ENCODE results near the gene AKR1D1. TPM values are rescaled to one million over a fixed set of nuclear protein-coding genes. Genes with fewer than 3 reads are reported as not detected.
"Not testable (repeated sequence)": the region's sequence is repeated elsewhere in the genome, so short reads cannot be mapped to it uniquely, and the experiment has no call there.

AKR1D1 gene
- total and polyA plus RNA-seq, 2 donors from 2014 or later, result not detected

GRCh38 chr7:138142583-138143201, 66.4 kb downstream of the AKR1D1 start:
- Histone ChIP-seq H3K27me3 (ENCODE audit: control insufficient read depth, insufficient read depth, low read length) (no peaks in the 10 kb centered on the region), H3K36me3 (ENCODE audit: control insufficient read depth in 2 of 3, insufficient read depth in 3 of 3, low read length in 3 of 3) (no peaks in the 10 kb centered on the region), H3K27ac (ENCODE audit: low read depth in 2 of 2, low read length in 2 of 2) (no peak overlapping the region), H3K9me3 (ENCODE audit: control insufficient read depth in 2 of 3, insufficient read depth in 1 of 3, low read length in 3 of 3) (no peaks in the 10 kb centered on the region), H3K4me3 (ENCODE audit: low read length in 3 of 3) (no peak overlapping the region), H3K4me1 (ENCODE audit: control insufficient read depth in 2 of 3, insufficient read depth in 2 of 3, low read depth in 1 of 3, low read length in 3 of 3) (no peaks in the 10 kb centered on the region), H3K9ac (ENCODE audit: low read length in 3 of 3) (no peak overlapping the region)
- DNase-seq, result no peak
- FAIRE-seq, result no peak
- TF ChIP-seq, protein P1, sequence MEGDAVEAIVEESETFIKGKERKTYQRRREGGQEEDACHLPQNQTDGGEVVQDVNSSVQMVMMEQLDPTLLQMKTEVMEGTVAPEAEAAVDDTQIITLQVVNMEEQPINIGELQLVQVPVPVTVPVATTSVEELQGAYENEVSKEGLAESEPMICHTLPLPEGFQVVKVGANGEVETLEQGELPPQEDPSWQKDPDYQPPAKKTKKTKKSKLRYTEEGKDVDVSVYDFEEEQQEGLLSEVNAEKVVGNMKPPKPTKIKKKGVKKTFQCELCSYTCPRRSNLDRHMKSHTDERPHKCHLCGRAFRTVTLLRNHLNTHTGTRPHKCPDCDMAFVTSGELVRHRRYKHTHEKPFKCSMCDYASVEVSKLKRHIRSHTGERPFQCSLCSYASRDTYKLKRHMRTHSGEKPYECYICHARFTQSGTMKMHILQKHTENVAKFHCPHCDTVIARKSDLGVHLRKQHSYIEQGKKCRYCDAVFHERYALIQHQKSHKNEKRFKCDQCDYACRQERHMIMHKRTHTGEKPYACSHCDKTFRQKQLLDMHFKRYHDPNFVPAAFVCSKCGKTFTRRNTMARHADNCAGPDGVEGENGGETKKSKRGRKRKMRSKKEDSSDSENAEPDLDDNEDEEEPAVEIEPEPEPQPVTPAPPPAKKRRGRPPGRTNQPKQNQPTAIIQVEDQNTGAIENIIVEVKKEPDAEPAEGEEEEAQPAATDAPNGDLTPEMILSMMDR (IDR thresholded peaks at IDR 0.05; ENCODE audit: borderline replicate concordance, extremely low read depth, insufficient read depth), result no peak
- intact Hi-C loops (cut with DNase I), result no loop called here

GRCh38 chr7:138144958-138145357, 68.7 kb downstream of the AKR1D1 start:
- H3K9me3 ChIP-seq (ENCODE audit: control insufficient read depth in 2 of 3, insufficient read depth in 1 of 3, low read length in 3 of 3), result no peaks in the 10 kb centered on the region
- TF ChIP-seq, protein P1 (IDR thresholded peaks at IDR 0.05; ENCODE audit: borderline replicate concordance, extremely low read depth, insufficient read depth), result no peak

DNA sequence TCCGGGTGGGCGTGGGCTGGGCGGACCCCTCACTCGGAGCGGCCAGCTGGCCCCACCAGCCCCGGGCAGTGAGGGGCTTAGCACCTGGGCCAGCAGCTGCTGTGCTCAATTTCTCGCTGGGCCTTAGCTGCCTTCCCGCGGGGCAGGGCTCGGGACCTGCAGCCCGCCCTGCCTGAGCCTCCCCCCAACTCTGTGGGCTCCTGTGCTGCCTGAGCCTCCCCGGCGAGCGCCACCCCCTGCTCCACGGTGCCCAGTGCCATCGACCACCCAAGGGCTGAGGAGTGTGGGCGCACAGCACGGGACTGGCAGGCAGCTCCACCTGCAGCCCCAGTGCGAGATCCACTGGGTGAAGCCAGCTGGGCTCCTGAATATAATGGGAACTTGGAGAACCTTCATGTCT, 70.0 kb downstream of the AKR1D1 start:
- H3K27me3 ChIP-seq (ENCODE audit: control insufficient read depth, insufficient read depth, low read length); intact Hi-C loops (cut with DNase I); H3K9me3 ChIP-seq (ENCODE audit: control insufficient read depth in 2 of 3, insufficient read depth in 1 of 3, low read length in 3 of 3); FAIRE-seq; H3K4me3 ChIP-seq (ENCODE audit: low read length in 3 of 3); H3K36me3 ChIP-seq (ENCODE audit: control insufficient read depth in 2 of 3, insufficient read depth in 3 of 3, low read length in 3 of 3); H3K4me1 ChIP-seq (ENCODE audit: control insufficient read depth in 2 of 3, insufficient read depth in 2 of 3, low read depth in 1 of 3, low read length in 3 of 3); H3K27ac ChIP-seq (ENCODE audit: low read depth in 2 of 2, low read length in 2 of 2); H3K9ac ChIP-seq (ENCODE audit: low read length in 3 of 3): not testable (repeated sequence)
- peak in 1 of 5 donors; percentile 55 for DNase-seq

More at GRCh38 chr7:138144958-138145357, 68.7 kb downstream of the AKR1D1 start:
- DNase-seq (no peak), FAIRE-seq (no peak)
- no peaks in the 10 kb centered on the region for H3K4me1 ChIP-seq (ENCODE audit: control insufficient read depth in 2 of 3, insufficient read depth in 2 of 3, low read depth in 1 of 3, low read length in 3 of 3)
- H3K4me3 ChIP-seq (ENCODE audit: low read length in 3 of 3), result no peak overlapping the region
- intact Hi-C loops (cut with DNase I), result no loop called here
- H3K27me3 ChIP-seq (ENCODE audit: control insufficient read depth, insufficient read depth, low read length), result no peaks in the 10 kb centered on the region
- no peak overlapping the region for H3K27ac ChIP-seq (ENCODE audit: low read depth in 2 of 2, low read length in 2 of 2)
- H3K9ac ChIP-seq (ENCODE audit: low read length in 3 of 3), result no peak overlapping the region
- no peaks in the 10 kb centered on the region for H3K36me3 ChIP-seq (ENCODE audit: control insufficient read depth in 2 of 3, insufficient read depth in 3 of 3, low read length in 3 of 3)

DNA sequence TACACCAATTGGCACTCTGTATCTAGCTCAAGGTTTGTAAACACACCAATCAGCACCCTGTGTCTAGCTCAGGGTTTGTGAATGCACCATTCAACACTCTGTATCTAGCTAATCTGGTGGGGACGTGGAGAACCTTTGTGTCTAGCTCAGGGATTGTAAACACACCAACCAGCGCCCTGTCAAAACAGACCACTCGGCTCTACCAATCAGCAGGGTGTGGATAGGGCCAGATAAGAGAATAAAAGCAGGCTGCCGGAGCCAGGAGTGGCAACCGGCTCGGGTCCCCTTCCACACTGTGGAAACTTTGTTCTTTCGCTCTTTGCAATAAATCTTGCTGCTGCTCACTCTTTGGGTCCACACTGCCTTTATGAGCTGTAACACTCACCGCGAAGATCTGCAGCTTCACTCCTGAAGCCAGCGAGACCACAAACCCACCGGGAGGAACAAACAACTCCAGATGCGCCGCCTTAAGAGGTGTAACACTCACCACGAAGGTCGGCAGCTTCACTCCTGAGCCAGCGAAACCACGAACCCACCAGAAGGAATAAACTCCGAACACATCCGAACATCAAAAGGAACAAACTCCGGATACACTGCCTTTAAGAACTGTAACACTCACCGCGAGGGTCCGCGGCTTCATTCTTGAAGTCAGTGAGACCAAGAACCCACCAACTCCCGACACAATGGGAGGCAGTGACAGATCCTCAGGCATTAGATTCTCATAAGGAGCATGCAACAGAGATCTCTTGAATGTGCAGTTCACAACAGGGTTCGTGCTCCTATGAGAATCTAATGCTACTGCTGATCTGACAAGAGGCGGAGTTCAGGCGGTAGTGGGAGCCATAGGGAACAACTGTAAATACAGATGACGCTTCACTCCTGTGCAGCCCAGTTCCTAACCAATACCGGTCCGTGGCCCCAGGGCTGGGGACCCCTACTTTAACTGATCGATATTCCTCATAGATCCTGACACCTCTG, 70.8 kb downstream of the AKR1D1 start:
- FAIRE-seq; H3K9me3 ChIP-seq (ENCODE audit: control insufficient read depth in 2 of 3, insufficient read depth in 1 of 3, low read length in 3 of 3); H3K36me3 ChIP-seq (ENCODE audit: control insufficient read depth in 2 of 3, insufficient read depth in 3 of 3, low read length in 3 of 3); H3K27me3 ChIP-seq (ENCODE audit: control insufficient read depth, insufficient read depth, low read length); H3K27ac ChIP-seq (ENCODE audit: low read depth in 2 of 2, low read length in 2 of 2); H3K4me1 ChIP-seq (ENCODE audit: control insufficient read depth in 2 of 3, insufficient read depth in 2 of 3, low read depth in 1 of 3, low read length in 3 of 3); intact Hi-C loops (cut with DNase I); H3K9ac ChIP-seq (ENCODE audit: low read length in 3 of 3); H3K4me3 ChIP-seq (ENCODE audit: low read length in 3 of 3): not testable (repeated sequence)
- peak in 1 of 5 donors; percentile 26 for DNase-seq

All from kidney (tissue), 14 donors.